GM12872 (cell line): ENCODE results near the gene LMCD1.

Source experiments
- TF ChIP-seq, protein P1 (sequence below): IDR thresholded peaks from 3 replicates; pipeline ENCODE4 v1.5.1; 2011; ENCODE audit warnings: low read depth, mild to moderate bottlenecking, low read length, moderate library complexity; ENCODE audit not compliant: insufficient read depth

Gene LMCD1

DNA sequence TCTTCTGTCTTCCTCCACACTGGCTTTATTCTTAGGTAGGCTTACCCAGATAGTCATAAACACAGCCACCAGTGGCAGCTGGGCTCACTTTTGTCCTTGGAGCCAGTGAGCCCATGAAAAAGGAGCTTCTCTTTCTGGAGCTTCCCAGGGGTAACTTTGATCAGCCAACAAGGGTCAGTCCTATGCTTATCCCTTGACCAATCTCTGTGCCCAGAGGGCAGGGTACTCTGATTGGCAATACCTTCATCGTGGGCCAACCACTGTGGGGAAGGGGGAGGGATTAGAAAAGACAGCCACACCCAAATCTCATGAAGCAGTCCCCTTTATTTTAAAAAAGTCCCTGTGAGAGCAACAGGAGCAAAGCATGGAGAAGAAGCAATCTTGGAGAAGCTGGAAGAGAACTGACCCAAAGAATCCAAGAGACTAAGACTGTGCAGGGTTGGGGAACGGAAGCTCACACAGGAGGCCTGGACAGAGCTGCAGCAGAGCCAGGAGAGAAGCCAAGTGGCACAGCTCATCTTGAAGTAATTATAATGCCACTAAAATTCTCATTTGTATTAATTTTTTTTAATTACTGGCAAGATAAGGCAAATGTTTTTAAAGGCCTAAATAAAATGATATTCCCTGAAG, 72.5 kb downstream of the LMCD1 start:
- TF ChIP-seq, protein P1, sequence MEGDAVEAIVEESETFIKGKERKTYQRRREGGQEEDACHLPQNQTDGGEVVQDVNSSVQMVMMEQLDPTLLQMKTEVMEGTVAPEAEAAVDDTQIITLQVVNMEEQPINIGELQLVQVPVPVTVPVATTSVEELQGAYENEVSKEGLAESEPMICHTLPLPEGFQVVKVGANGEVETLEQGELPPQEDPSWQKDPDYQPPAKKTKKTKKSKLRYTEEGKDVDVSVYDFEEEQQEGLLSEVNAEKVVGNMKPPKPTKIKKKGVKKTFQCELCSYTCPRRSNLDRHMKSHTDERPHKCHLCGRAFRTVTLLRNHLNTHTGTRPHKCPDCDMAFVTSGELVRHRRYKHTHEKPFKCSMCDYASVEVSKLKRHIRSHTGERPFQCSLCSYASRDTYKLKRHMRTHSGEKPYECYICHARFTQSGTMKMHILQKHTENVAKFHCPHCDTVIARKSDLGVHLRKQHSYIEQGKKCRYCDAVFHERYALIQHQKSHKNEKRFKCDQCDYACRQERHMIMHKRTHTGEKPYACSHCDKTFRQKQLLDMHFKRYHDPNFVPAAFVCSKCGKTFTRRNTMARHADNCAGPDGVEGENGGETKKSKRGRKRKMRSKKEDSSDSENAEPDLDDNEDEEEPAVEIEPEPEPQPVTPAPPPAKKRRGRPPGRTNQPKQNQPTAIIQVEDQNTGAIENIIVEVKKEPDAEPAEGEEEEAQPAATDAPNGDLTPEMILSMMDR = no peak

DNA sequence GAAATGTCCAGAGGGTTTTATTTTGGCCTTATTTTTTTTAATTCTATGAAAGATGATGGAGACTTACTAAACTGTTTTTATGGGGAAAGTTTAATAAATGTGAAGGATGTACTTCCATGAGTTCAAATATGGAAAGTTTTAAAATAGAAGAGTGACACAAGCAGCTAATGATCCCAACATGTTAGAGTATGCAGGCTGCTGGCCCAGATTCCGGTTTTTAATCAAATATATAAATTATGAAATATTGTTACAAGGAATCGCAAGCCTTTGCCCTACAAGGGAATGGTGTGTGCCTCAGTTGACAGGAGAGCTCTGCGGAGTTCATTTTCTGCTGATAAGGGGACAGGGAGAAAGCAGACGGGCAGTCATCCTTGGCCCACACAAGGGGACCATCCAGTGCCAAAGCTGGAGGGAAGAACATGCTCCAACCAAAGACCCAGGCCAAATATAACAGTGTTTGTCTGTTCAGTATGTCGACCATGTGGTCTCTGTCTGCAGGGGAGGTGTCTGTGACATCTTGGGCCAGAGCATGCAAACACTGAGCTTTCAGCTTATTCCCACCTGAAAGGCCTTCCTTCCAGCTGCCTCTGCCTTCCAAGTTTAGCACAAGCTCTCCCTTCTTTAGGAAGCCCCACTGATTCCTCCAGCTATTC, 73.2 kb downstream of the LMCD1 start:
- TF ChIP-seq, protein P1 = no peak

DNA sequence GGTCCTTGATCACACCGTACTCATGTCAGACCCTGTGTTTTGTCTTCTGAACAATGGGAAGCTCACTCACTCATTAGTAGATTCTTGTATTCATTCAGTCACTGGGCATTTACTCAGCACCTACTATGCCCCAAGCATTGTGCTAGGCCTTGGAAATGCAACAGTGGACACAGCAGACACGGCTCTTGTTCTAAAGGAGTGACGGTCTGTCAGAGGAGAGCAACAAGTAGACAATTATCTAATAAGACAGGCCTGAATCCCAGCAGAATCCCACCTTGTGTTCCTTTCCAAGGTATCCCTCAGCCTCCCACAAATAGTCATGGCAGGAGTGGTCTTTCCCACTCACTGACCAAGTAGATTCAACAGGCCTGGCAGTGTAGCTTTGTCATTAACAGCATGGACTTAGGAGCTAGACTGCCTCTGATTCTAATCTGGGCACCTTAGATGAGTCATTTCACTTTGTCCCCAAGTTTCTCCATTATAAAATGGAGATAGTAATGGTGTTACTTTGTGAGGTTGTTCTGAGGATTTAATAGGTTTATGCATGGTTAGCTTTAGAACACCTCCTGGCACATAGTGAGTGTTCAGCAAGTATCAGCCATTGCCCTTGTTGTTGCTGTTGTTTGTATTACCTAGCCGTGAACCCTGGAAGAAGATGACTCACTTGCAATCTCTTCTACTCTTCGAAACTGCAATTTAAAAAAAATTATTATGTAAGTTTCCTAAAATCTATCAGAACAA, 73.9 kb downstream of the LMCD1 start:
- TF ChIP-seq, protein P1 = no peak

DNA sequence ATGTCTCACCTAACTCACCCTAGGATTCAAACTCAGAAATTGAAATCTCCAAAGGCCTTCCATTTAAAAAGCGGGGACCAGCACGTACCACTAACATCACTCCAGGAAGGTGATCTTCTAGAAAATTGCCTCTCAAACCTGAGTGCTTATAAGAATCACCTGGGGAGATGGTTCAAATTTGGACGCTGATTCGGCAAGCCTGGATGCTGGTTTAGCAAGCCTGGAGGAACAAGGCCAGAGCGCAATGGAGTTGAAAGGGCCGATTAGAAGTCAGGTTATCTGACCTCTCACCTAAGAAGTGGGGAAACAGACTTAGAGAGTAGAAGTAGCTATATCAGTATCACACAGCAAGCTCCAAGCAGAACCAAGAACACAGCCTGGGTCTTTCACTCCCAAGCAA, 74.8 kb downstream of the LMCD1 start:
- TF ChIP-seq, protein P1 = no peak

DNA sequence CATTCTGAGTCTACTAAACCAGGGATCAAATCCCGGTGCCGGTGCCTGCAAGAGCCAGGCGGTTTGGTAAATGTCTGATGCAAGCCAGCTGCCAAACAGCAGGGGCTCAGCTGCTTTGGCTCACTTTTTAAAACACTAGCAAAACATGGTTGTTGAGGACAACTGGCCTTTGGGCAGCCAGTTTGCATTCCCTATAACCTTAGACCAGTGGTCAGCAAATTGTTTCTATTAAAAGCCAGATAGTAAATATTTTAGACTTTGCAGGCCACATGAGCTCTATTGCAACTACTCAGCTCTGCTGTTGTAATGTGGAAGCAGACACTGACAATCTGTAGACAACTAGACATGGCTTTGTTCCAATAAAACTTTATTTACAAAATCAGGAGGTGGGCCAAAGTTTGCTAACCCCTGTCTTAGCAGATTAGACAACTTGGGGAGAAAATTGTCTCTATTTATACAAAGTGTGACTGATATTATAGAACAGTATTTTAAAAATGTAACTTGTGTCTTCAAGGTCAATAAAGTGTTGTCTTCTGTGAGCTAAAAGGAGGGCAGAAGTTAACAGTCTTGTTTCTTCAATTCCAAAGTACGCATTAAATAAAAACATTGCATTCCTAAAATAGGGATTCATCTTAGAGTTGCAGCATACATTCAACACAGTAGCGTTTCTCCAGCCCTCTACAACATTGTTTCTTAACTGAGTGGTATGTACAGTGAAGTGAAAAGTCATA, 75.4 kb downstream of the LMCD1 start:
- TF ChIP-seq, protein P1 = no peak

DNA sequence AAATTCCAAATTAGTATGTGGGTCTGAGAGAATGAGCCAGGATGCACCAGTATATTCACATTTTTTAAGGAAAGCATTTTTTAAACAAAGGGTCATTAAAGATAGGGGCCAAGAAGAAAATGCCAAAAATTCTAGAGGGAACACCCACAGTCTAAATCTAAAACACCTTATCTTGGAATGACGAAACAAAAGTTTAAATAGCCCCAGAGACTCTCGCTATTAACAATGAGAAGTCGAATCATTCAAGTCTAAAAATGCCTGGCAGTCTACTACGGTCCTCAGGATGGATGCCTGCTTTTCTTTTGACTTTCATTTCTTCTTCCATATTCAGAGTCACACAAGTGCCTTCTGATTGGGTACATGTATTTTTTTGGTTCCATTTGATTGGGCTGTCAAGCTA, 76.7 kb downstream of the LMCD1 start:
- TF ChIP-seq, protein P1 = no peak

DNA sequence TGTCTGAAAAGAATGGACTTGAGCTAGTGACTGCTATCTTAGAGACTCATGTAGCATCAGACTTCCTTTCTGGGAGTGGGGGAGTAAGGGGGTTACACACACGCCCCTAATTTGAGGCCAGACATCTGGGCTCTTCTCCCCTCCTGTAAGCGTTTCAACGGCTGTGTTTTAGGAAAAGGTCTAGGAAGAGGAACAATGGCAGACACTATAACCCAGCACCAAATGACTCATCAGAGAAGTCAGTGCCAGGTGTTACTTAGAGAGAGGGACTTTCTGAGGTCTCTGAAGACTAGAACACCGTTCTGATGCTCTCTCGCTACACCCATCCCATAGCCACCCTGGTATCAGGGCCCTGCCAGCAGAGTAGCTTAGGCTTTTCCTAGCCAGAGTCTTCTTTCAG, 77.5 kb downstream of the LMCD1 start:
- TF ChIP-seq, protein P1 = no peak
